Mesenchymal stem cell (in vitro differentiated cells and primary cell): Measurements from ENCODE around the gene SCYGR4.

Source experiments
- DNase-seq: peaks from one replicate; pipeline ENCODE4 v3.0.0-alpha.2; 2013
- H2AFZ ChIP-seq: one replicate; pipeline ENCODE4 v1.6.1; 2013; ENCODE audit warnings: low read depth, mild to moderate bottlenecking, control low read depth, inconsistent platforms, low read length, moderate library complexity
- H2AK5ac ChIP-seq: 2 replicates; pipeline ENCODE4 v1.6.1; 2013; ENCODE audit warnings: low read length, moderate library complexity, mild to moderate bottlenecking, inconsistent platforms; ENCODE audit not compliant: severe bottlenecking
- H2BK120ac ChIP-seq: one replicate; pipeline ENCODE4 v1.6.1; 2013; ENCODE audit warnings: low read depth, mild to moderate bottlenecking, inconsistent platforms, low read length, moderate library complexity
- H2BK12ac ChIP-seq, 2 experiments: one replicate each; pipeline ENCODE4 v1.6.1; 2013; ENCODE audit warnings: inconsistent platforms in 2 of 2, low read length in 2 of 2, mild to moderate bottlenecking in 2 of 2, moderate library complexity in 2 of 2, control low read depth in 1 of 2
- H2BK15ac ChIP-seq: one replicate; pipeline ENCODE4 v1.6.1; 2013; ENCODE audit warnings: mild to moderate bottlenecking, low read depth, inconsistent platforms; ENCODE audit not compliant: poor library complexity, severe bottlenecking
- H2BK5ac ChIP-seq: 2 replicates; pipeline ENCODE4 v1.6.1; 2013; ENCODE audit warnings: low read depth, mild to moderate bottlenecking, low read length, control low read depth, inconsistent platforms; ENCODE audit not compliant: poor library complexity, severe bottlenecking
- H3K14ac ChIP-seq, 2 experiments: one replicate each; pipeline ENCODE4 v1.6.1; 2013; ENCODE audit warnings: inconsistent platforms in 2 of 2, low read length in 2 of 2, control low read depth in 1 of 2, mild to moderate bottlenecking in 1 of 2, moderate library complexity in 1 of 2
- H3K18ac ChIP-seq, 2 experiments: one replicate each; pipeline ENCODE4 v1.6.1; 2013; ENCODE audit warnings: inconsistent platforms in 2 of 2, low read length in 2 of 2, control low read depth in 1 of 2, low read depth in 1 of 2, mild to moderate bottlenecking in 1 of 2
- H3K23ac ChIP-seq, 2 experiments: one replicate each; pipeline ENCODE4 v1.6.1; 2013; ENCODE audit warnings: inconsistent platforms in 2 of 2, low read length in 2 of 2, mild to moderate bottlenecking in 2 of 2, moderate library complexity in 2 of 2, control low read depth in 1 of 2
- H3K27ac ChIP-seq: 2 replicates; pipeline ENCODE4 v1.5.1; 2013; ENCODE audit warnings: mild to moderate bottlenecking, moderate library complexity, low read length, control low read depth, inconsistent platforms; ENCODE audit not compliant: poor library complexity, severe bottlenecking
- H3K27me3 ChIP-seq, 2 experiments: 2 replicates each; pipeline versions ENCODE4 v1.6.1 to v1.7.0; 2013; ENCODE audit warnings: low read length in 2 of 2, mild to moderate bottlenecking in 2 of 2, moderate library complexity in 2 of 2, control low read depth in 1 of 2, inconsistent platforms in 1 of 2; ENCODE audit not compliant: control insufficient read depth in 1 of 2, insufficient read depth in 1 of 2
- H3K36me3 ChIP-seq, 2 experiments: 2 replicates each; pipeline versions ENCODE4 v1.6.1 to v1.7.0; 2013; ENCODE audit warnings: low read length in 2 of 2, control low read depth in 1 of 2, inconsistent platforms in 1 of 2, low read depth in 1 of 2, mild to moderate bottlenecking in 1 of 2; ENCODE audit not compliant: insufficient read depth in 2 of 2, control insufficient read depth in 1 of 2
- H3K4ac ChIP-seq, 2 experiments: one replicate each; pipeline ENCODE4 v1.6.1; 2013; ENCODE audit warnings: inconsistent platforms in 2 of 2, low read length in 2 of 2, mild to moderate bottlenecking in 2 of 2, moderate library complexity in 2 of 2, control low read depth in 1 of 2, low read depth in 1 of 2
- H3K4me1 ChIP-seq: 2 replicates; pipeline ENCODE4 v1.6.1; 2013; ENCODE audit warnings: low read depth, low read length, control low read depth; ENCODE audit not compliant: control insufficient read depth, insufficient read depth
- H3K4me2 ChIP-seq: 2 replicates; pipeline ENCODE4 v1.6.1; 2013; ENCODE audit warnings: low read length, mild to moderate bottlenecking, inconsistent platforms; ENCODE audit not compliant: poor library complexity, severe bottlenecking
- H3K4me3 ChIP-seq, 2 experiments: 2 replicates each; pipeline versions ENCODE4 v1.5.1 to v1.7.0; 2013; ENCODE audit warnings: low read length in 2 of 2, mild to moderate bottlenecking in 2 of 2, control low read depth in 1 of 2, low read depth in 1 of 2; ENCODE audit not compliant: insufficient read depth in 1 of 2
- H3K79me1 ChIP-seq: replicated peaks from 2 replicates; pipeline ENCODE4 v1.6.1; 2013; ENCODE audit warnings: mild to moderate bottlenecking, control low read depth, low read length, inconsistent platforms; ENCODE audit not compliant: poor library complexity, severe bottlenecking
- H3K9ac ChIP-seq: 2 replicates; pipeline ENCODE4 v1.7.0; 2013; ENCODE audit warnings: mild to moderate bottlenecking, low read length, moderate library complexity
- H3K9me3 ChIP-seq: 2 replicates; pipeline ENCODE4 v1.7.0; 2013; ENCODE audit warnings: mild to moderate bottlenecking, low read length; ENCODE audit not compliant: control insufficient read depth
- H4K8ac ChIP-seq: one replicate; pipeline ENCODE4 v1.6.1; 2013; ENCODE audit warnings: inconsistent platforms, mild to moderate bottlenecking, low read length, moderate library complexity
- H4K91ac ChIP-seq: one replicate; pipeline ENCODE4 v1.6.1; 2013; ENCODE audit warnings: mild to moderate bottlenecking, low read length, inconsistent platforms
- WGBS: methylation state at CpG from one replicate; pipeline ENCODE4 v1.1.7; 2013; ENCODE audit warnings: mixed read lengths; 5-methylcytosine and 5-hydroxymethylcytosine counted together

The SCYGR4 gene

GRCh38 chr2:227582369-227582768 is 34.9 kb upstream of the SCYGR4 start:
- Histone ChIP-seq H2AFZ (no peak overlapping the region), H3K4me1 (no peaks in the 10 kb centered on the region), H3K23ac (no peak overlapping the region), H3K9ac (no peak overlapping the region), H3K27me3 (no peaks in the 10 kb centered on the region), H4K91ac (no peak overlapping the region), H2BK12ac (no peak overlapping the region), H3K4ac (no peak overlapping the region), H2BK15ac (no peak overlapping the region), H3K14ac (no peak overlapping the region), H3K9me3 (peaks cover 11% of the 10 kb centered on the region), H3K4me3 (no peak overlapping the region), H4K8ac (no peak overlapping the region), H3K36me3 (no peaks in the 10 kb centered on the region), H3K18ac (no peak overlapping the region), H3K4me2 (no peak overlapping the region), H3K79me1 (no peaks in the 10 kb centered on the region), H2AK5ac (no peak overlapping the region), H3K27ac (no peak overlapping the region), H2BK5ac (no peak overlapping the region), H2BK120ac (no peak overlapping the region)
- DNase-seq = no peak

GRCh38 chr2:227592694-227593387 is 24.5 kb upstream of the SCYGR4 start:
- Histone ChIP-seq H3K4me2 (no peak overlapping the region), H2BK5ac (no peak overlapping the region), H3K27ac (no peak overlapping the region), H2BK120ac (no peak overlapping the region), H2BK12ac (no peak overlapping the region), H3K79me1 (no peaks in the 10 kb centered on the region), H3K9ac (no peak overlapping the region), H3K18ac (no peak overlapping the region), H3K36me3 (no peaks in the 10 kb centered on the region), H3K4ac (no peak overlapping the region), H3K4me1 (peaks cover under 1% of the 10 kb centered on the region), H4K91ac (no peak overlapping the region), H2AK5ac (no peak overlapping the region), H3K27me3 (no peaks in the 10 kb centered on the region), H4K8ac (no peak overlapping the region), H3K14ac (no peak overlapping the region), H3K9me3 (no peaks in the 10 kb centered on the region), H2AFZ (no peak overlapping the region), H2BK15ac (no peak overlapping the region), H3K4me3 (no peak overlapping the region), H3K23ac (no peak overlapping the region)
- DNase-seq = no peak
- WGBS = no CpG with 5 or more reads among the region's 1 CpG

DNA sequence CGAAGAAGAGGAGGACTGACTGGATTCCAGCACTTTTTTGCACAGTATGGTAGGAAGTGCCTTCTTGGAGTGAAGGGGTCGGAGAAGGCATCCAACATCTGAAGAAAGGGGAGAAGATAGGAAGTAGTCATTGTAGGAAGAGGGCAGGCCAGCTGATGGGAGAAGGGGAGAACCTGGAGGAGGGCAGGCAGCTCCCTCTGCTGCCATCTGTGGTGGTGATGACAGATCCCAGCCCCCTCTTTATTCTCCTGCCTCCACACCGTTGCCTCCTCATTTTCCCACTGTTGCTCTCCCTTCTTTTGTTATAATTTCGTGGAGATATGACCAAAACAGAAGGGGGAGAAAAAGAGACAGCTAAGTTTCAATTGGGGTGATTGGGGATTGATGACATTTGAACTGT is 21.5 kb upstream of the SCYGR4 start:
- no peak for DNase-seq
- no peak overlapping the region for H2AFZ ChIP-seq

GRCh38 chr2:227597036-227597435 is 20.3 kb upstream of the SCYGR4 start:
- H2AK5ac ChIP-seq = no peak overlapping the region
- no peak overlapping the region for H2BK5ac ChIP-seq
- H2BK12ac ChIP-seq = no peak overlapping the region
- H3K27me3 ChIP-seq = no peaks in the 10 kb centered on the region
- no peak overlapping the region for H2BK15ac ChIP-seq
- H2AFZ ChIP-seq = no peak overlapping the region
- no peak overlapping the region for H3K18ac ChIP-seq
- no peak overlapping the region for H4K8ac ChIP-seq
- H3K9me3 ChIP-seq = no peaks in the 10 kb centered on the region
- H4K91ac ChIP-seq = no peak overlapping the region
- no peaks in the 10 kb centered on the region for H3K36me3 ChIP-seq
- H3K23ac ChIP-seq = no peak overlapping the region
- H3K4ac ChIP-seq = no peak overlapping the region
- H3K4me3 ChIP-seq = no peak overlapping the region
- no peak for DNase-seq
- H3K4me2 ChIP-seq = no peak overlapping the region
- H3K14ac ChIP-seq = no peak overlapping the region
- no peak overlapping the region for H2BK120ac ChIP-seq
- H3K79me1 ChIP-seq = no peaks in the 10 kb centered on the region
- no peak overlapping the region for H3K27ac ChIP-seq
- H3K9ac ChIP-seq = no peak overlapping the region
- H3K4me1 ChIP-seq = peaks cover 2% of the 10 kb centered on the region

More for the DNA sequence above, 21.5 kb upstream of the SCYGR4 start:
- Histone ChIP-seq H3K9ac (no peak overlapping the region), H3K4me2 (no peak overlapping the region), H3K79me1 (no peaks in the 10 kb centered on the region), H3K4ac (no peak overlapping the region), H2BK5ac (no peak overlapping the region), H3K27me3 (no peaks in the 10 kb centered on the region), H3K18ac (no peak overlapping the region), H3K36me3 (no peaks in the 10 kb centered on the region), H3K23ac (no peak overlapping the region), H3K14ac (no peak overlapping the region), H2AK5ac (no peak overlapping the region), H2BK15ac (no peak overlapping the region), H4K91ac (no peak overlapping the region), H3K4me3 (no peak overlapping the region), H2BK120ac (no peak overlapping the region), H3K9me3 (no peaks in the 10 kb centered on the region), H3K4me1 (peaks cover 2% of the 10 kb centered on the region), H2BK12ac (no peak overlapping the region), H3K27ac (no peak overlapping the region), H4K8ac (no peak overlapping the region)
- WGBS = 65% methylated on average over 2 of the region's 4 CpGs
